UCSD-AML1 (cell line): Measurements from ENCODE around the gene XPO6.

Experiments
- DNase-seq: peaks from one replicate; lab custom pipeline; 2025; ENCODE audit not compliant: unreplicated experiment; lab: John Stamatoyannopoulos, UW

XPO6 gene

DNA sequence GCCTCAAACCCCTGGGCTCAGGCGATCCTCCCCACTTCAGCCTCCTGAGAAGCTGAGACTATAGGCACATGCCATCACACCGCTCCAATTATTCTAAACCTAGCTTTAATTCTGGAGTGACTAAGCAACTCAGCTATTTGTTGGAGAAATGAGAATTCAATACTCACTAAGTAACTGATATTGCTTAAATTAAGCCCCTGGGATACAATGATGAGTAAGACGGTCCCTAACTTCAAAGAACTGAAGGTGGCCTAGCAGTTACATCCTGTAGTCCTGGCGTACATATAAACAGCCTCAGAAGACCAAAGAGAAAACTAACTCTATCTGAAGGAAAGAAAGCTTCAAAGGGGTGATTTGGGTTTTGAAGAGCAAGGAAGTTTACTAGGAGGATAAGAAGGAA lies 25.0 kb downstream of the XPO6 start:
- DNase-seq = no peak

GRCh38 chr16:28185696-28186095 lies 26.1 kb downstream of the XPO6 start:
- no peak for DNase-seq

DNA sequence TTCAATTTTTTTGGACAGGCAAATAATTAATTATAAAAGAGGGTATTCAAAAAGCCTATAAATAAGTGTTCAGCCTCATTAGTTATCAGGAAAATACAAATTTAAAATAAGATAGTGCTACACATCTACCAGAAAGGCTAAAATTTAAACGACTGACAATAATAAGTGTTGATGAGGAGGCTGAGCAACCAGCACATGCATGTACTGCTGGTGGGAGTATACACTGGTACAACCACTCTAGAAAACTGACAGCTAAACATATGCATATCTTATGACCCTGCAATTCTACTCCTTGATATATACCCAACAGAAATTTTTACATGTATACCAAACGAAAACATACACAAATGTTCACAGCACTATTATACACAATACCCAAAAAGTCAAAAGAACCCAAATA lies 27.1 kb downstream of the XPO6 start:
- no peak for DNase-seq

GRCh38 chr16:28183930-28184329 lies 27.8 kb downstream of the XPO6 start:
- no peak for DNase-seq

- no peak for DNase-seq
Observed at GRCh38 chr16:28183484-28183883, 28.3 kb downstream of the XPO6 start.

DNA sequence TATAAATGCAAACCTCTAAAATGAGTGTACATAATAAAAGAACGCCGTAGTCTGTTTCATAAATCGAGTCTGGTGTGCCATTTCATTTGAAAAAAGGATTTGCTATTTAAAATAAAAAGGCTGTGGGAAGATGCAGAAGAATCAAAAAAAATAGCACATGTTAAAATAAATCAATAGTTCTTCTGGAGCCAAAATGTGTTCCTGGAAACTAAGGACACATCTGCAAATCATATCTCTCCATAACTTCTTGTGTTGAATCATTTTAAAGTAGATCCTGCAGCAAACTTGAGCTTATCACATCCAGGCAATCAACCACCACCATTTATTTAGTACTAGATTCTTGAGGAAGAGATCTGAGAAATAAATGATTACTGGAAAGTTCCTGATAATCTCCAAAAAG lies 29.0 kb downstream of the XPO6 start:
- no peak for DNase-seq

DNA sequence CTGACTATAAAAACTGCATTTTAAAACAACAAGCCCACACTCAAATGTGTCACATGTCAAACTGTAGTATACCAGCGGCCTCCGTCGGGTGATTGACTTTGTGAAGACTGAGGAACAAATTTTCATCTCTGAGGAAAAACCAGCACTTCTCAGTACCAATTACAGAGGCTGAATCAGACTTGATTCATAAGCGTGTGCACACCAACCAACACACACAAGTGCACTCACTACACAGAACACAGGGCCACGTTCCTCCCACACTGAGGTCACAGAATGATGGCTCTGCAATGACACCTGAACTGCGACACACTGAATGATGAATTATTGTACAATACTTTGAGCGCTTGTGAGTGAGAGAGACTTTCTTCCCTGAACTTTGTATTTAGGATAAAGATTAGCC lies 29.6 kb downstream of the XPO6 start:
- DNase-seq = no peak

- no peak for DNase-seq
Observed at GRCh38 chr16:28181515-28181914, 30.2 kb downstream of the XPO6 start.

DNA sequence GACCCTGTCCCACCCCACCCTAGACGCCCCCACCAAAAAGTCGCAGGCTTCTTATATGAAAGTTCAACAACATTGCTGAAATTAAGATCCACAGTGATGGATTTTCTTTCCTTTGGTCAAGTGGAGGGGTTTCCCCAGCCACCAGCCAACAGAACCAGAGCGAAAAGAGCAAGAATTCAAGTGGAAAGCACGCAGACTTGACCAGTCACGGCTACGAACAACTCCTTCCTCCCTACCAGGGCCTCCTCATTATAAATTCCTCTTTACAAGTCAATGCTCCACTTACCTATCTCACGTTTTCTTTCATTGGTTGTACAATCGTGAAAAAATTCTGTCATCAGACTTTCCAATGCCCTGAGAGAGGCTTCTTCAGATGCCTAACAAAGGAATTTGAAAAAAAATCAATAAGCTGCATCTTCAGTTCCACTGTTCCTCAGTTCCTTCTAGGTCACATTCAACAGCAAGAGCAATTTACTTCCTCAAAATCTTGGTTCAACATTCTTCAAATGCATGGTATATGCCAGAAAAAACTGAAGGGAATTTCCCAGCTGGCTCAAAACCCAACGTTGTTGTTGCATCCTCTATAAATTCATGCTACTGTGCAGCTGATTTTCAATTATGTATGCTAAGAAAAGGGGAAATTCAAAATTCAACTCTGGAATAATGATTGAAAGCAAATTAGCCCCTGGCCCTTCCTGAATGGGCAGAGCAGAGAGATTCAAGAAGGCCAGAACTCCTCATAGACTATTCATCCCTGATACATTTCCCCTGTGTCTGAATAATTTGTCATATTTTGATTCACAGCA lies 30.9 kb downstream of the XPO6 start:
- no peak for DNase-seq

DNA sequence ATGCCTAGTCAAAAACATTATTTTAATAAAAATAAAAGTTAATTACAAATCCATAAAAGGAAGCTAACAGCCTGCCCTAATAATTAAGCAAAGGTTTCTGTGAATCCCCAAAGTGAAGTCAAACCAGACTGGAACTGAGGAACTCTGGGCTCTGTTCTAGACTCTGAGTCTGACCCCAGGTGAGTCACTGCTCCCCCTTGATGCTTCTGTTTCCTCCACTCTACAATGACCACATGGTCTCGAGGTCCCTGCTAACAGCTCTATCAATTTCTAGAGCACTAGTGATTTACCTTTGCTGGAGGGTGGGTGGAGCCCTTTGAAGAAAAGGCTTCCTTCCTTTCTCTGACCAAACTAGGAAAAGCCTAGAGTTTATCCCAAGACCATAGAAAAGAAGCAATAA lies 32.4 kb downstream of the XPO6 start:
- no peak for DNase-seq

GRCh38 chr16:28175715-28176114 lies 36.0 kb downstream of the XPO6 start:
- DNase-seq = no peak

- no peak for DNase-seq
Observed at GRCh38 chr16:28172336-28172735, 39.4 kb downstream of the XPO6 start.

- no peak for DNase-seq
Observed at GRCh38 chr16:28171816-28172215, 39.9 kb downstream of the XPO6 start.

- no peak for DNase-seq
Observed at GRCh38 chr16:28168991-28169554, 42.7 kb downstream of the XPO6 start.

DNA sequence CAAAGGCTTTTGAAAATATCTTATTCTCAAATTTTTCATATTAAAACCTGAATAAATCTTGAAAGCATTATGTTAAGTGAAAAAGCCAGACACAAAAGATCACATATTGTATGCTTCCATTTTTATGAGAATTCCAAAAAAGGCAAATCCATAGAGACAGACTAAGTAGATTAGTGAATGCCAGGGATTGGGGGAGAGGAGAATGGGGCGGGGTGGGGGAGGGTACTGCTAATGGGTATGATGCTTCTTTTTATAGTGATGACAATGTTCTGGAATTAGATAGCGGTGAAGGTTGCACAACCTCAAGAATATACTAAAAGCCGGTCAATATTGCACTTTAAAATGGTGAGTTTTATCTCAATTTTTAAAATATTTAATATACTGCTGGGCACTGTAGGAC lies 44.0 kb downstream of the XPO6 start:
- no peak for DNase-seq

DNA sequence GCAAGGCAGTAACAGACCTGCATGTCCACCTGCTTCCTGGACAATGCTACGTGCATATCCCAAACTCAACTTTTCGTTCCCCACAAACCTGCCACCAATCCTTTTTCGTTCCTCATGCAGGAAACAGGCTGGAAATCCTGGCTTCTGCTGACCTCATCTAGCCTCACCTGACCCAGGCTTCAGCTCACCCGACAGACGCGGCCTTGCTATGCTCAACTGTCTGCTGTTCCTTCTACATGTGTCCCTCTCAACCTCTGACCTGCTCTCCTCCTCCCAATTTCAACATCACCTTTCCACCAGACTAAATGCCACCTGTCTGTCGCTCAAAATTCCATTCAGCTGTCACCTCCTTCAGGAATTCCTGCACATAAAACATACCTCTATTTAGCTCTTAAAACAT lies 44.5 kb downstream of the XPO6 start:
- no peak for DNase-seq

- DNase-seq = no peak
Observed at GRCh38 chr16:28166394-28167208, 45.2 kb downstream of the XPO6 start.

DNA sequence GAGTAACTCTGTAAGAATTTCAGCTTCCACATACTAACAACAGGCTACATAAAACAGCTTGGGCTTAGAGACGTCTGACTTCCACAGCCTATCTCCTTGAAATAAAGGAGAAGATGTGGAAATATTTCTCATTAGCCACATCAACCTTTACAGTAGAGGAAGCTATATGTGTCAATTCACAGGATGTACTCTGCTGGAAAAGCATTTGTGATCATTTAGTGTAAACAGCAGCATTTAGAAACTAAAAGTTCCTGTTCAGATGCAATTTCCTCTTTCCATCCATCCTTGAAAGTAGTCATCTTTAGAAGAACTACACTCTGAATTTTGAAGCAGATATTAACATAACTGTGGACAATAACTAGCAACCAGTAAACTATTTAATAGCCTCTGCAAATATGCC lies 46.2 kb downstream of the XPO6 start:
- no peak for DNase-seq

- no peak for DNase-seq
Observed at GRCh38 chr16:28164140-28164539, 47.6 kb downstream of the XPO6 start.

GRCh38 chr16:28163699-28164098 lies 48.1 kb downstream of the XPO6 start:
- DNase-seq = no peak

DNA sequence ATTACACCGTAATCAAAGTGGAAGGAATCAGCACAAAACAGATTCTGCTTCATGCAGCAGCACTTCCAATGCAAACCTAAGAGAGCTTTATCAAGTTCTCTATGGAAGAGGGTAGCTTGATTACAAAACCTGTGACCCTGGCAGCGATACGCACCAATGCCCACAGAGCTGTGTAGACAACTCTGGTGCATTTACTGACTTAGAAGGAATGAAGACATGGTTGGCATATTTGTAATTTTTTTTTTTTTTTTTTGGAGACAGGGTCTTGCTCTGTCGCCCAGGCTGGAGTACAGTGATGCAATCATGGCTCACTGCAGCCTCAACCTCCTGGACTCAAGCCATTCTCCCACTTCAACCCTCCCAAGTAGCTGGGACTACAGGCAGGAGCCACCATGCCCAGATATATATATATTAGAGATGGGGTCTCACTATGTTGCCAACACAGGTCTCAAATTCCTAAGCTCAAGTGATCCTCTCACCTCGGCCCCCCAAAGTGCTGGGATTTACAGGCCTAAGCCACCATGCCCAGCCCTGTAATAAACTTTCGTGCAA lies 49.4 kb downstream of the XPO6 start:
- no peak for DNase-seq

GRCh38 chr16:28161626-28162025 lies 50.1 kb downstream of the XPO6 start:
- DNase-seq = no peak
